IMR-90 (cell line): Measurements from ENCODE around the gene MANSC4. TPM values are rescaled to one million over a fixed set of nuclear protein-coding genes. Genes with fewer than 3 reads are reported as not detected.

Source experiments
- ATAC-seq: fragments of 200-7000 bp; cut with Tn5 transposase; 2 replicates; pipeline ENCODE4 v1.9.1; 2020; ENCODE audit warnings: low read depth, mild to moderate bottlenecking, moderate library complexity
- BruUV-seq: library from RNA; stranded (reverse); fragments of 400-500 nt; replicated peaks from 2 replicates; lab custom pipeline; 2021; lab: Mats Ljungman, UMichigan
- CTCF ChIA-PET: fragments of 300-600 bp; formaldehyde crosslinking; extraction: SDS; loops from one replicate; lab custom pipeline; 2021; ENCODE audit warnings: antibody characterized with exemption; lab: Yijun Ruan, JAX
- POLR2A ChIA-PET: fragments of 300-600 bp; sonication (Branson Sonifier 250); formaldehyde crosslinking; loops from one replicate; lab custom pipeline; 2022; ENCODE audit warnings: antibody characterized with exemption; ENCODE audit not compliant: unreplicated experiment; lab: Charles Lee
- DNase-seq: peaks from one replicate; pipeline ENCODE4 v3.0.0; 2013
- H2AFZ ChIP-seq: replicated peaks from 2 replicates; pipeline ENCODE3; 2013; ENCODE audit warnings: low read length, mild to moderate bottlenecking; ENCODE audit not compliant: poor library complexity
- H2AK5ac ChIP-seq: 2 replicates; pipeline ENCODE4 v1.6.1; 2013; ENCODE audit warnings: low read depth, low read length, inconsistent platforms
- H2AK9ac ChIP-seq: replicated peaks from 2 replicates; pipeline ENCODE3; 2013; ENCODE audit warnings: mild to moderate bottlenecking, low read depth, low read length, moderate library complexity; ENCODE audit not compliant: poor library complexity
- H2BK120ac ChIP-seq: 2 replicates; pipeline ENCODE4 v1.6.1; 2013; ENCODE audit warnings: low read depth, low read length, inconsistent platforms
- H2BK15ac ChIP-seq: 3 replicates; pipeline ENCODE4 v1.6.1; 2013; ENCODE audit warnings: low read depth, low read length, inconsistent platforms
- H2BK20ac ChIP-seq: 2 replicates; pipeline ENCODE4 v1.6.1; 2013; ENCODE audit warnings: low read depth, mild to moderate bottlenecking, inconsistent platforms, low read length, moderate library complexity
- H2BK5ac ChIP-seq: 2 replicates; pipeline ENCODE4 v1.6.1; 2013; ENCODE audit warnings: mild to moderate bottlenecking, low read depth, low read length, inconsistent platforms; ENCODE audit not compliant: poor library complexity, severe bottlenecking
- H3K14ac ChIP-seq: replicated peaks from 2 replicates; pipeline ENCODE4 v1.6.1; 2013; ENCODE audit warnings: low read depth, low read length, inconsistent platforms
- H3K18ac ChIP-seq: 2 replicates; pipeline ENCODE4 v1.6.1; 2013; ENCODE audit warnings: low read depth, low read length, control low read depth
- H3K23ac ChIP-seq: 2 replicates; pipeline ENCODE4 v1.6.1; 2013; ENCODE audit warnings: low read depth, low read length, inconsistent platforms
- H3K27ac ChIP-seq: 2 replicates; pipeline ENCODE4 v1.5.1; 2013; ENCODE audit warnings: mild to moderate bottlenecking, control low read depth, low read length; ENCODE audit not compliant: insufficient read depth
- H3K27me3 ChIP-seq: 2 replicates; pipeline ENCODE4 v1.6.1; 2013; ENCODE audit warnings: low read length; ENCODE audit not compliant: control insufficient read depth, insufficient read depth
- H3K36me3 ChIP-seq: 2 replicates; pipeline ENCODE4 v1.6.1; 2013; ENCODE audit warnings: low read length, mixed read lengths; ENCODE audit not compliant: control insufficient read depth, insufficient read depth
- H3K4ac ChIP-seq: 2 replicates; pipeline ENCODE4 v1.6.1; 2013; ENCODE audit warnings: low read depth, low read length, inconsistent platforms
- H3K4me1 ChIP-seq: 2 replicates; pipeline ENCODE4 v1.6.1; 2013; ENCODE audit warnings: low read length, mixed read lengths; ENCODE audit not compliant: control insufficient read depth, insufficient read depth
- H3K4me2 ChIP-seq: 2 replicates; pipeline ENCODE4 v1.6.1; 2013; ENCODE audit warnings: low read depth, mild to moderate bottlenecking, control low read depth, low read length, moderate library complexity
- H3K4me3 ChIP-seq: 2 replicates; pipeline ENCODE4 v1.5.1; 2013; ENCODE audit warnings: low read depth, mild to moderate bottlenecking, control low read depth, low read length, moderate library complexity; ENCODE audit not compliant: insufficient read depth
- H3K56ac ChIP-seq: 2 replicates; pipeline ENCODE4 v1.6.1; 2013; ENCODE audit warnings: low read length, inconsistent platforms; ENCODE audit not compliant: insufficient read depth; ENCODE audit errors: extremely low read depth
- H3K79me1 ChIP-seq, 2 experiments: 2 replicates each; pipeline ENCODE4 v1.6.1; 2013; ENCODE audit warnings: low read length in 2 of 2, inconsistent platforms in 1 of 2, low read depth in 1 of 2
- H3K9ac ChIP-seq: 2 replicates; pipeline ENCODE4 v1.6.1; 2013; ENCODE audit warnings: low read depth, low read length, control low read depth
- H3K9me1 ChIP-seq: 2 replicates; pipeline ENCODE4 v1.6.1; 2013; ENCODE audit warnings: low read length, inconsistent platforms; ENCODE audit not compliant: insufficient read depth
- H3K9me3 ChIP-seq: 2 replicates; pipeline ENCODE4 v1.6.1; 2013; ENCODE audit warnings: low read length; ENCODE audit not compliant: control insufficient read depth, insufficient read depth
- H4K20me1 ChIP-seq: 2 replicates; pipeline ENCODE4 v1.6.1; 2013; ENCODE audit warnings: low read length, inconsistent platforms; ENCODE audit not compliant: insufficient read depth
- H4K5ac ChIP-seq: 2 replicates; pipeline ENCODE4 v1.6.1; 2013; ENCODE audit warnings: mild to moderate bottlenecking, low read depth, low read length, control low read depth
- H4K8ac ChIP-seq, 2 experiments: 2 replicates each; pipeline ENCODE4 v1.6.1; 2013; ENCODE audit warnings: low read depth in 2 of 2, low read length in 2 of 2, control low read depth in 1 of 2, inconsistent platforms in 1 of 2
- H4K91ac ChIP-seq: 2 replicates; pipeline ENCODE4 v1.6.1; 2013; ENCODE audit warnings: low read depth, low read length, inconsistent platforms; ENCODE audit not compliant: insufficient read depth
- BHLHE40 ChIP-seq: fragments of 150-350 bp; IDR thresholded peaks from 2 replicates; pipeline ENCODE4 v1.6.1; 2016; ENCODE audit warnings: mild to moderate bottlenecking, low read depth, low read length
- CEBPB ChIP-seq: IDR thresholded peaks from 2 replicates; pipeline ENCODE4 v1.6.1; 2012; ENCODE audit warnings: low read depth, low read length, improper control_type of control experiment
- CHD1 ChIP-seq: IDR thresholded peaks from 2 replicates; pipeline ENCODE4 v1.6.1; 2012; ENCODE audit warnings: low read depth, low read length, improper control_type of control experiment
- ELK1 ChIP-seq: fragments of 150-350 bp; IDR thresholded peaks from 2 replicates; pipeline ENCODE4 v1.6.1; 2016; ENCODE audit warnings: low read depth, mild to moderate bottlenecking, low read length, moderate library complexity, borderline replicate concordance
- FOS ChIP-seq: fragments of 150-350 bp; IDR thresholded peaks from 2 replicates; pipeline ENCODE4 v1.6.1; 2016; ENCODE audit warnings: low read depth, low read length
- MAFK ChIP-seq: IDR thresholded peaks from 2 replicates; pipeline ENCODE4 v1.6.1; 2012; ENCODE audit warnings: low read depth, low read length, improper control_type of control experiment
- MAZ ChIP-seq: IDR thresholded peaks from 2 replicates; pipeline ENCODE4 v1.6.1; 2012; ENCODE audit warnings: low read depth, mild to moderate bottlenecking, low read length, improper control_type of control experiment, moderate library complexity, borderline replicate concordance
- MXI1 ChIP-seq: IDR thresholded peaks from 2 replicates; pipeline ENCODE4 v1.6.1; 2012; ENCODE audit warnings: low read depth, mild to moderate bottlenecking, low read length, moderate library complexity, borderline replicate concordance
- NFE2L2 ChIP-seq: fragments of 150-350 bp; IDR thresholded peaks from 2 replicates; pipeline ENCODE4 v1.6.1; 2016; ENCODE audit warnings: low read depth, mild to moderate bottlenecking, low read length
- POLR2A ChIP-seq: IDR thresholded peaks from 2 replicates; pipeline ENCODE4 v1.6.1; 2012; ENCODE audit warnings: mild to moderate bottlenecking, low read depth, low read length
- RAD21 ChIP-seq: IDR thresholded peaks from 2 replicates; pipeline ENCODE4 v1.6.1; 2012; ENCODE audit warnings: low read length, improper control_type of control experiment
- RCOR1 ChIP-seq: IDR thresholded peaks from 2 replicates; pipeline ENCODE4 v1.6.1; 2012; ENCODE audit warnings: mild to moderate bottlenecking, low read length, improper control_type of control experiment; ENCODE audit not compliant: insufficient replicate concordance
- RFX5 ChIP-seq: IDR thresholded peaks from 2 replicates; pipeline ENCODE4 v1.8.0; 2012; ENCODE audit warnings: low read depth, mild to moderate bottlenecking, low read length, moderate library complexity
- SMC3 ChIP-seq: fragments of 150-350 bp; IDR thresholded peaks from 2 replicates; pipeline ENCODE4 v1.6.1; 2016; ENCODE audit warnings: low read depth, mild to moderate bottlenecking, antibody characterized with exemption, low read length, moderate library complexity
- USF2 ChIP-seq: fragments of 150-350 bp; IDR thresholded peaks from 2 replicates; pipeline ENCODE4 v1.6.1; 2017; ENCODE audit warnings: mild to moderate bottlenecking, antibody characterized with exemption, low read length, low read depth
- WGBS, 2 experiments: methylation state at CpG; one replicate each; pipeline versions ENCODE4 v1.1.5 to v1.1.7; 2013; ENCODE audit warnings: missing lambda C conversion rate in 2 of 2; ENCODE audit not compliant: insufficient read length in 1 of 2; ENCODE audit errors: extremely low coverage in 2 of 2; 5-methylcytosine and 5-hydroxymethylcytosine counted together
- dilution Hi-C: fragments of 300-500 bp; cut with HindIII; formaldehyde crosslinking; loops from one replicate; pipeline ENCODE4 v1.14.3; 2018; ENCODE audit warnings: low sequenced_read_pairs; ENCODE audit not compliant: unreplicated experiment
- in situ Hi-C: fragments of 300-500 bp; cut with MboI; formaldehyde crosslinking; loops from 3 replicates; pipeline ENCODE4 v1.14.3; 2019; ENCODE audit warnings: low sequenced_read_pairs, inconsistent platforms, mixed read lengths
- intact Hi-C: fragments of 100-400 bp; cut with micrococcal nuclease; formaldehyde crosslinking; loops from 2 replicates; pipeline ENCODE4 v1.10.0; 2022
- polyA plus RNA-seq, 3 experiments: library from polyadenylated mRNA; depleted of rRNA; stranded (reverse); fragments of >200 nt; gene quantifications; 2 replicates each; pipeline ENCODE4 v1.2.3, GENCODE V29; 2012; ENCODE audit warnings: low replicate concordance in 1 of 3
- total RNA-seq: library from RNA; depleted of rRNA; stranded (reverse); fragments of >200 nt; gene quantifications from 2 replicates; pipeline ENCODE4 v1.2.3, GENCODE V29; 2012
- TF ChIP-seq, protein P1 (sequence below): conservative IDR thresholded peaks from 2 replicates; pipeline ENCODE4 v1.5.1; 2012; ENCODE audit warnings: mild to moderate bottlenecking, low read depth, low read length, improper control_type of control experiment

MANSC4 gene
- total and polyA plus RNA-seq, 2 of the 4 experiments (the other 2 are of a cell fraction): not detected

GRCh38 chr12:27766587-27766986, 13.4 kb downstream of the MANSC4 start:
- Histone ChIP-seq H3K9ac (no peak overlapping the region), H2AK5ac (no peak overlapping the region), H2AFZ (no peak overlapping the region), H3K4me2 (no peak overlapping the region), H3K14ac (no peak overlapping the region), H3K4me3 (no peak overlapping the region), H2BK5ac (no peak overlapping the region), H3K79me1 (no peaks in the 10 kb centered on the region), H4K8ac (no peak overlapping the region), H2AK9ac (no peak overlapping the region), H3K27ac (no peak overlapping the region), H3K27me3 (no peaks in the 10 kb centered on the region), H2BK120ac (no peak overlapping the region), H2BK20ac (no peak overlapping the region), H3K56ac (no peak overlapping the region), H4K5ac (no peak overlapping the region), H3K9me1 (no peaks in the 10 kb centered on the region), H4K91ac (no peak overlapping the region), H3K23ac (0 out of 2 replicates have a peak overlapping the region, but pooled peaks have one; percentile 37), H4K20me1 (no peaks in the 10 kb centered on the region), H3K4ac (no peak overlapping the region), H3K9me3 (no peaks in the 10 kb centered on the region), H3K4me1 (peaks cover 2% of the 10 kb centered on the region; the same call in 1 of the 2 replicates), H3K18ac (no peak overlapping the region), H3K36me3 (no peaks in the 10 kb centered on the region), H2BK15ac (no peak overlapping the region)
- dilution Hi-C loops: no loop called here
- WGBS, 2 experiments: 93% methylated on average over 3 of the region's 3 CpGs; no CpG with 5 or more reads in 1 of the 2 experiments
- in situ Hi-C loops: no loop called here
- TF ChIP-seq RFX5 (no peak), MXI1 (no peak), USF2 (no peak), MAZ (no peak), RCOR1 (no peak), CEBPB (no peak), CHD1 (no peak), RAD21 (no peak), SMC3 (no peak), NFE2L2 (no peak), BHLHE40 (no peak), POLR2A (no peak), ELK1 (no peak), FOS (no peak), MAFK (no peak)
- TF ChIP-seq, protein P1, sequence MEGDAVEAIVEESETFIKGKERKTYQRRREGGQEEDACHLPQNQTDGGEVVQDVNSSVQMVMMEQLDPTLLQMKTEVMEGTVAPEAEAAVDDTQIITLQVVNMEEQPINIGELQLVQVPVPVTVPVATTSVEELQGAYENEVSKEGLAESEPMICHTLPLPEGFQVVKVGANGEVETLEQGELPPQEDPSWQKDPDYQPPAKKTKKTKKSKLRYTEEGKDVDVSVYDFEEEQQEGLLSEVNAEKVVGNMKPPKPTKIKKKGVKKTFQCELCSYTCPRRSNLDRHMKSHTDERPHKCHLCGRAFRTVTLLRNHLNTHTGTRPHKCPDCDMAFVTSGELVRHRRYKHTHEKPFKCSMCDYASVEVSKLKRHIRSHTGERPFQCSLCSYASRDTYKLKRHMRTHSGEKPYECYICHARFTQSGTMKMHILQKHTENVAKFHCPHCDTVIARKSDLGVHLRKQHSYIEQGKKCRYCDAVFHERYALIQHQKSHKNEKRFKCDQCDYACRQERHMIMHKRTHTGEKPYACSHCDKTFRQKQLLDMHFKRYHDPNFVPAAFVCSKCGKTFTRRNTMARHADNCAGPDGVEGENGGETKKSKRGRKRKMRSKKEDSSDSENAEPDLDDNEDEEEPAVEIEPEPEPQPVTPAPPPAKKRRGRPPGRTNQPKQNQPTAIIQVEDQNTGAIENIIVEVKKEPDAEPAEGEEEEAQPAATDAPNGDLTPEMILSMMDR: no peak
- no TSS peak for BruUV-seq
- no peak for DNase-seq
- no peak for ATAC-seq
- intact Hi-C loops: no loop called here
- ChIA-PET CTCF (no interaction called here), POLR2A (no interaction called here)
